SU-DHL-6 (cell line): Measurements from ENCODE around the gene SNX25.

Experiments used
- H2AFZ ChIP-seq: fragments of 200-600 bp; sonication (generic); 2 replicates; pipeline ENCODE4 v1.6.1; 2014; ENCODE audit warnings: low read depth, mild to moderate bottlenecking, moderate library complexity, mixed read lengths, antibody characterized with exemption, low read length; ENCODE audit not compliant: severe bottlenecking
- H3F3A ChIP-seq: fragments of 200-600 bp; shearing (Covaris generic); 2 replicates; pipeline ENCODE4 v1.6.0; 2016; ENCODE audit warnings: antibody characterized with exemption, mild to moderate bottlenecking; ENCODE audit not compliant: insufficient read depth
- H3K27ac ChIP-seq: fragments of 200-600 bp; sonication (generic); 2 replicates; pipeline ENCODE4 v1.5.1; 2016; ENCODE audit warnings: low read depth, mild to moderate bottlenecking, low read length, moderate library complexity, mixed read lengths
- H3K27me3 ChIP-seq: fragments of 200-600 bp; sonication (generic), shearing (Covaris generic); 2 replicates; pipeline ENCODE4 v1.6.0; 2014; ENCODE audit warnings: mild to moderate bottlenecking, low read length
- H3K36me3 ChIP-seq: fragments of 200-600 bp; sonication (generic); 2 replicates; pipeline ENCODE4 v1.6.1; 2014; ENCODE audit warnings: mild to moderate bottlenecking, low read length, mixed read lengths
- H3K4me2 ChIP-seq: fragments of 300-600, 200-600 bp; shearing (Covaris generic), sonication (generic); 2 replicates; pipeline ENCODE4 v1.6.0; 2014; ENCODE audit warnings: low read length, low read depth, mild to moderate bottlenecking; ENCODE audit not compliant: poor library complexity, severe bottlenecking
- H3K4me3 ChIP-seq: fragments of 200-600 bp; sonication (generic); 2 replicates; pipeline ENCODE4 v1.5.1; 2014; ENCODE audit warnings: antibody characterized with exemption, low read length, mild to moderate bottlenecking, mixed read lengths; ENCODE audit not compliant: insufficient read depth, poor library complexity, severe bottlenecking
- H3K79me2 ChIP-seq: fragments of 200-600 bp; sonication (generic); 2 replicates; pipeline ENCODE4 v1.6.1; 2014; ENCODE audit warnings: mild to moderate bottlenecking, low read length, moderate library complexity; ENCODE audit not compliant: insufficient read depth
- H3K9ac ChIP-seq: fragments of 200-600 bp; sonication (generic); 2 replicates; pipeline ENCODE4 v1.7.0; 2014; ENCODE audit warnings: mild to moderate bottlenecking, low read length
- H3K9me2 ChIP-seq: fragments of 200-600 bp; sonication (generic); replicated peaks from 2 replicates; pipeline ENCODE4 v1.6.1; 2014; ENCODE audit warnings: low read length; ENCODE audit not compliant: insufficient read depth
- H3K9me3 ChIP-seq: fragments of 200-600 bp; sonication (generic); 2 replicates; pipeline ENCODE4 v1.6.1; 2014; ENCODE audit warnings: low read length, mixed read lengths; ENCODE audit not compliant: insufficient read depth
- H4K20me1 ChIP-seq: fragments of 200-600 bp; sonication (generic); 2 replicates; pipeline ENCODE4 v1.6.1; 2014; ENCODE audit warnings: low read depth, mild to moderate bottlenecking, antibody characterized with exemption, low read length, moderate library complexity, mixed read lengths
- CTCF ChIP-seq: fragments of 200-600 bp; sonication (generic); IDR thresholded peaks from one replicate; pipeline ENCODE4 v1.5.1; 2017; ENCODE audit warnings: antibody characterized with exemption, mild to moderate bottlenecking, low read length, moderate library complexity; ENCODE audit not compliant: insufficient read depth, poor library complexity, severe bottlenecking
- EZH2phosphoT487 ChIP-seq: fragments of 200-600 bp; sonication (generic), shearing (Covaris generic); conservative IDR thresholded peaks from 2 replicates; pipeline ENCODE4 v1.6.1; 2018; ENCODE audit warnings: mild to moderate bottlenecking, antibody characterized with exemption, low read length, moderate library complexity, mixed read lengths

Gene SNX25

GRCh38 chr4:185396724-185397385 lies 187.5 kb downstream of the SNX25 start, which contains the start of gene ANKRD37:
Gene ANKRD37, plus strand, starts transcription at chr4:185396841. Its CDS starts 83 bp downstream, at chr4:185396924.
- Histone ChIP-seq H3K36me3 (peaks cover 17% of the 10 kb centered on the region), H3K4me2 (peak within 1 kb of the TSS; percentile 95), H3K27ac (peak within 1 kb of the TSS; percentile 64), H3F3A (peaks cover 31% of the 10 kb centered on the region), H3K79me2 (no peaks in the 10 kb centered on the region), H4K20me1 (no peaks in the 10 kb centered on the region), H2AFZ (peak within 1 kb of the TSS; percentile 77), H3K27me3 (no peaks in the 10 kb centered on the region), H3K9me2 (no peaks in the 10 kb centered on the region), H3K4me3 (peak within 1 kb of the TSS; percentile 77), H3K9ac (peak within 1 kb of the TSS; percentile 84), H3K9me3 (no peaks in the 10 kb centered on the region)
- no peak for TF ChIP-seq EZH2phosphoT487
- TF ChIP-seq CTCF, result no peak

DNA sequence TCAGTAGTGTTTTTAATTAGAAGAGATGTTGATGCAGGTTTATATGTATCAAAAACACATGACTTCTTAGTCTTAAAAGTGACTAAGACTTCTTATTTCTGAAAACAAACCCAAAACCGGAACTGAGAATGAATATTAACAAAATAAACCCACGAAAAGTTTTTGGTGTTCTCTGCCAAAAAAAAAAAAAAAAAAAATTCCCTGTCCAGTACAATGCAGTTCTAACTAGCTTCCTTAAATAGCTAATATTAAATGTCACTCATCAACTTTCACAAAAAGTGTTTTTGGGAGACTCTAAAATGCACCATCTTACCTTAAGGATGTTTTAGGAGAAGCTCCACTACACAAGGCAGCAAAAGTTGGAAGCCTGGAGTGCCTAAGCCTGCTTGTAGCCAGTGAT lies 189.2 kb downstream of the SNX25 start:
- no peaks in the 10 kb centered on the region for H3K9me2 ChIP-seq
- no peaks in the 10 kb centered on the region for H3K79me2 ChIP-seq
- no peak overlapping the region for H3K4me3 ChIP-seq
- H2AFZ ChIP-seq, result no peak overlapping the region
- peak overlapping the region; percentile 33 for H3K4me2 ChIP-seq
- H3K27ac ChIP-seq, result no peak overlapping the region
- no peaks in the 10 kb centered on the region for H4K20me1 ChIP-seq
- H3F3A ChIP-seq, result peaks cover 26% of the 10 kb centered on the region
- TF ChIP-seq EZH2phosphoT487 (no peak), CTCF (no peak)
- no peaks in the 10 kb centered on the region for H3K9me3 ChIP-seq
- no peak overlapping the region for H3K9ac ChIP-seq
- H3K36me3 ChIP-seq, result peaks cover 21% of the 10 kb centered on the region
- H3K27me3 ChIP-seq, result no peaks in the 10 kb centered on the region

DNA sequence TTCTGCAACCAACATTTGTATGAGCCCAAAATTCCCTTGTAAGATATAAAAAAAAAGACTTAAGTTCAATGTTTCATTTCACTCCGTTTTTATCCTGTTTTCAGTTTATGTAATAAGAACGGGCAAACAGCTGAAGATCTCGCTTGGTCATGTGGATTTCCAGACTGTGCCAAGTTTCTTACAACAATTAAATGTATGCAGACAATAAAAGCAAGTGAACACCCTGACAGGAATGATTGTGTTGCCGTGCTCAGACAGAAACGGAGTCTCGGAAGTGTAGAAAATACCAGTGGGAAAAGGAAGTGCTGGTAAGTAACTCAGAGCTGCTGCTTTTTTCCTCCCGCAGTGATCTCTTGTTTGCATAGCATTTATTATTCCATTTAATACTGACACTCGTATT lies 190.1 kb downstream of the SNX25 start:
- Histone ChIP-seq H3K9me2 (no peaks in the 10 kb centered on the region), H3K36me3 (peaks cover 21% of the 10 kb centered on the region), H3K4me2 (peak overlapping the region; percentile 33), H3K9me3 (no peaks in the 10 kb centered on the region), H3K27me3 (no peaks in the 10 kb centered on the region), H3F3A (peaks cover 22% of the 10 kb centered on the region), H2AFZ (no peak overlapping the region), H3K79me2 (no peaks in the 10 kb centered on the region), H3K9ac (no peak overlapping the region), H3K4me3 (no peak overlapping the region), H3K27ac (no peak overlapping the region), H4K20me1 (no peaks in the 10 kb centered on the region)
- no peak for TF ChIP-seq CTCF
- no peak for TF ChIP-seq EZH2phosphoT487
